Colonic mucosa (tissue), 4 donors: Measurements from ENCODE around the gene IGSF10. TPM values are rescaled to one million over a fixed set of nuclear protein-coding genes. Genes with fewer than 3 reads are reported as not detected.

Source experiments
- DNase-seq: peaks from one replicate; pipeline ENCODE4 v3.0.0-alpha.2; 2020
- H3K27ac ChIP-seq: fragments of 200-600 bp; one replicate; pipeline ENCODE4 v1.8.0; 2021
- H3K27me3 ChIP-seq: fragments of 200-600 bp; one replicate; pipeline ENCODE4 v1.8.0; 2021
- H3K36me3 ChIP-seq: fragments of 200-600 bp; one replicate; pipeline ENCODE4 v1.8.0; 2021
- H3K4me1 ChIP-seq: fragments of 200-600 bp; one replicate; pipeline ENCODE4 v1.8.0; 2021; ENCODE audit warnings: mild to moderate bottlenecking
- H3K4me3 ChIP-seq: fragments of 200-600 bp; one replicate; pipeline ENCODE4 v1.8.0; 2021
- H3K9ac ChIP-seq, 2 donors: one replicate each; pipeline ENCODE4 v1.7.0; 2013; ENCODE audit warnings: control low read depth in 2 of 2, low read depth in 2 of 2, low read length in 2 of 2
- H3K9me3 ChIP-seq: fragments of 200-600 bp; one replicate; pipeline ENCODE4 v1.8.0; 2021
- intact Hi-C: fragments of 100-400 bp; cut with DNase I; formaldehyde crosslinking; loops from one replicate; pipeline ENCODE4 v1.14.1; 2022
- total RNA-seq, 2 donors: library from RNA; stranded (reverse); fragmentation: NEBNext Ultra II Directional in 1 of 2; extraction: Animal tissue kit (Norgen Biotek cat#: 25700) in 1 of 2; gene quantifications; one replicate each; pipeline ENCODE4 v1.2.1, GENCODE V29; 2021
- TF ChIP-seq, protein P1 (sequence below): fragments of 200-600 bp; IDR thresholded peaks from one replicate; pipeline ENCODE4 v1.8.0; 2022; ENCODE audit warnings: antibody characterized with exemption, mild to moderate bottlenecking
- donor health status: healthy.
- donor health status: DM: no; HTN: no; CAD: no.
- donor health status: DM: no; HTN: no; CAD: no.

The IGSF10 gene
- total RNA-seq, 2 donors from 2014 or later, result 0.96 to 1.5 TPM

DNA sequence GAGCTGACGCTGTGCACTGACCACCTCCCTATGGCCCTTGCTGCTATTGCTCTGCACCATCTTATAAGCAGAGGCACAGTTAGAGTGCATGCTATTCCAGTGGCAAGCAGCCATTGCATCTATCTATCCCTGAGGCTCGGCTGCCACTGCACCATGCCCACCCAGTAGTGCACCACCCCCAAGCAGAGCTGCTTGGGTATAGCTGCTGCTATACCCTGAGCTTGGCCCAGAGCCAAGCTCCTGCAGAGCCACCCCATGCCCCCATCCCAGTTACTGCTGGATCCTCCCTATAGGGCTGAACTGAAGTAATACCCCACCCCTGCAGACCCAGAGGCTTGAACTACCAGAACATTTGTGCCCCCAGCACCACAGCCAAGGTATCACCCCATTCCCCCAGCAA lies 19.6 kb upstream of the IGSF10 start:
- TF ChIP-seq, protein P1, sequence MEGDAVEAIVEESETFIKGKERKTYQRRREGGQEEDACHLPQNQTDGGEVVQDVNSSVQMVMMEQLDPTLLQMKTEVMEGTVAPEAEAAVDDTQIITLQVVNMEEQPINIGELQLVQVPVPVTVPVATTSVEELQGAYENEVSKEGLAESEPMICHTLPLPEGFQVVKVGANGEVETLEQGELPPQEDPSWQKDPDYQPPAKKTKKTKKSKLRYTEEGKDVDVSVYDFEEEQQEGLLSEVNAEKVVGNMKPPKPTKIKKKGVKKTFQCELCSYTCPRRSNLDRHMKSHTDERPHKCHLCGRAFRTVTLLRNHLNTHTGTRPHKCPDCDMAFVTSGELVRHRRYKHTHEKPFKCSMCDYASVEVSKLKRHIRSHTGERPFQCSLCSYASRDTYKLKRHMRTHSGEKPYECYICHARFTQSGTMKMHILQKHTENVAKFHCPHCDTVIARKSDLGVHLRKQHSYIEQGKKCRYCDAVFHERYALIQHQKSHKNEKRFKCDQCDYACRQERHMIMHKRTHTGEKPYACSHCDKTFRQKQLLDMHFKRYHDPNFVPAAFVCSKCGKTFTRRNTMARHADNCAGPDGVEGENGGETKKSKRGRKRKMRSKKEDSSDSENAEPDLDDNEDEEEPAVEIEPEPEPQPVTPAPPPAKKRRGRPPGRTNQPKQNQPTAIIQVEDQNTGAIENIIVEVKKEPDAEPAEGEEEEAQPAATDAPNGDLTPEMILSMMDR, result no peak
- Histone ChIP-seq H3K36me3 (no peaks in the 10 kb centered on the region), H3K9me3 (no peaks in the 10 kb centered on the region), H3K9ac (no peak overlapping the region), H3K4me1 (no peaks in the 10 kb centered on the region), H3K27me3 (no peaks in the 10 kb centered on the region), H3K4me3 (no peak overlapping the region), H3K27ac (no peak overlapping the region)
- no peak for DNase-seq
- intact Hi-C loops, result no loop called here

DNA sequence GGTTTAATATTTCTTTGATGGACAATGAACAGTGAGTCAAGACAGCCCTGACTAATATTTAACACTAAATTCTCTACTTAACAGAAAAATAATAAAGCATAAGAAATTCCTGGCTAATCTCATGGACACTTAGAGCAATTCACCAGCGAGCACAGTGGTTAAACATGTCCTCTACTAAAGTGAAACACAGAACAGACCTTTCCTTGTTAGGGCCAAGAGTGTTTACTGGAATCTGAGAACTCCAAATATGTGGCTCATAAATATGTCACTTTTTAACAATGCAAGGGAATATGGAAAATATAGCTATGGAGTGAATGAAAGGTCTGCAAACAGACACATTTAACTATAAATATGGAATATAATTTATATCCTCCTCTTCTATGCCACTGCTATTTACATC lies 18.6 kb upstream of the IGSF10 start:
- no peak overlapping the region for H3K4me3 ChIP-seq
- TF ChIP-seq, protein P1, result no peak

DNA sequence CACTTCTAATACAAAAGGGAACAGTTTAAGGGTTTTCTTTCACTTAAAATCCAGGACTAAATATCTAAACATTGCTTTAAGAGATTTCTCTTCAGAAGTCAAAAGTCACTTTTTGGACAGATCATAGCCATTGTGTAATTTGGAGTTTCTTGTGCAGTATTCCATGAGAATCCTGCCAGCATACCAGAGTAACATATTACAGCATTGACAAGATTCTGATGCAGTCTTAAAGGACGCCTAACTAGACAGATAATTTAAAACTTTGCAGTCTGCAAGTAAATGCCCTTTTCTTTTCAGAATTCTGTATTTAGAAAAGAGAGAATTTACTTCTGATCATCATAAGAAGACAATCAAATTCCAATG lies 17.5 kb upstream of the IGSF10 start:
- Histone ChIP-seq H3K9me3 (no peaks in the 10 kb centered on the region), H3K27ac (no peak overlapping the region), H3K4me3 (no peak overlapping the region)

More for the DNA sequence above, 18.6 kb upstream of the IGSF10 start:
- H3K36me3 ChIP-seq, result no peaks in the 10 kb centered on the region
- H3K4me1 ChIP-seq, result no peaks in the 10 kb centered on the region
- H3K9me3 ChIP-seq, result no peaks in the 10 kb centered on the region
- H3K9ac ChIP-seq, result no peak overlapping the region
- no peaks in the 10 kb centered on the region for H3K27me3 ChIP-seq
- intact Hi-C loops, result no loop called here
- no peak overlapping the region for H3K27ac ChIP-seq
- no peak for DNase-seq

DNA sequence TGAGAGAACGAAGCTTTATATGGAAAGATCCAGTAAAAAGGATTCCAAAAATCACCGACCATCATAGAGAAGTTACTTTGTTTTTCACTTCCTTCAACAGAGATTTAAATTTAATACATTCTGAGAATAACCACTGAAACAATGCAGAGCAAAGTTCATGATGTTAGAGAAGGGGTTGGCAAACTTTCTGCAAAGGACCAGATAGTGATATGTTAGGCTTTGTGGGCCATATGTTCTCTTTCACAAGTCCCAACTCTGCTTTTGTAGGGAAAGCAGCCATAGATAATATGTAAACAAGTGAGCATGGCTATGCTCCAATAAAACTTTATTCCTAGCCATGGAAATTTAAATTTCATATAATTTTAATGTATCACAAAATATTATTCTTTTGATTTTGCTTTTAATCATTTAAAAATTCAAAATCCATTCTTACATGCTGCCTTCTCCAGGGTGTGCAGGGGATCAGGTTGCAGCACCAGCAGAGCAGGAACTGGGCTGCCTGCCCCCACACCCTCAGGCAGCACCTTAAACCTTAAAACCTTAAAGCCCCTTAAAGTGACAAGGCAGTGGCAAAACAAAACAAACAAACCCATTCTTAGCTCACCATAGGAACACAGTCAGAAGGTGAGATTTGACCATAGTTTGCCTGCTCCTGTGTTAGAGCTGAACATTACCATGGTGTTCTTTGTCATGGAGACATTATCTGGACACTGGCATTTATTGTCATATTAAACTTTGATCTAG lies 16.9 kb upstream of the IGSF10 start:
- Histone ChIP-seq H3K9ac (no peak overlapping the region), H3K4me3 (no peak overlapping the region), H3K27me3 (no peaks in the 10 kb centered on the region), H3K27ac (no peak overlapping the region), H3K36me3 (no peaks in the 10 kb centered on the region), H3K4me1 (no peaks in the 10 kb centered on the region), H3K9me3 (no peaks in the 10 kb centered on the region)
- no peak for DNase-seq
- intact Hi-C loops, result no loop called here
- TF ChIP-seq, protein P1, result no peak

More for the DNA sequence above, 17.5 kb upstream of the IGSF10 start:
- TF ChIP-seq, protein P1, result no peak
- Histone ChIP-seq H3K9ac (no peak overlapping the region), H3K36me3 (no peaks in the 10 kb centered on the region), H3K4me1 (no peaks in the 10 kb centered on the region), H3K27me3 (no peaks in the 10 kb centered on the region)
- intact Hi-C loops, result no loop called here
- no peak for DNase-seq

DNA sequence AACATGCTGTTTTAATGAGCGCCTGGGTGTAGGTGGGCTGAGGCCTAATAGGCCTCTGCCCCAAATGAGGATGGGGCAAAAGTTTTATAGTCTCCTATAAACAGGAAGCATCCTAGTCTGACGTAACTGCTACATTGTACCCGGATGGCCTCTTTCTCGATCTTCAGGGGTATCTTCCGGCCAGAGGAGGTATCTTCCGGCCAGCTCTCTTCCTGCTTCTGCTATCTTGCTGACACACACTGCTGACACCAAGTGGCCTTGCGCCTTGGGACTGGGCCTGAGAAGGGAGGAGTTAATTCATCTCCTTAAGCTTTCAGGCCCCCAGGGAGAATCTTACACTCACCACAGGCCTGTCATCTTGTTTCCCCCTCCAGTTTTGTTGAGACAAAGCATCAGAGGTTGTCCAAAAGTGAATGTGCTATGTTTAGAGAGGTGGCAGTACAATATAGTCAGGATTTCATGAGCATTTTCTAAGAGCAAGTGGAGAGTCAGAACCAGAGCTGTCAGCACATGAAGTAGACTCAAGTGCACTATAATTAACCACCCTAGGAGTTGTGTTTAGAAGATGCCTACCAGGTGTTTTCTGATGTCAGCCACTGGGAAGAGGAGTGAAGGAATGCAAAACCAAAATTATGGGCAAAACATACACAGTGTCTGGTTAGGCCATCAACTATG lies 15.6 kb upstream of the IGSF10 start:
- Histone ChIP-seq H3K4me3 (no peak overlapping the region), H3K27me3 (no peaks in the 10 kb centered on the region), H3K4me1 (no peaks in the 10 kb centered on the region), H3K9me3 (no peaks in the 10 kb centered on the region), H3K36me3 (no peaks in the 10 kb centered on the region), H3K27ac (no peak overlapping the region), H3K9ac (no peak overlapping the region)
- TF ChIP-seq, protein P1, result no peak
- intact Hi-C loops, result no loop called here
- DNase-seq, result no peak
